PC-3 (cell line): ENCODE measurements around the gene SH3PXD2B. TPM values are rescaled to one million over a fixed set of nuclear protein-coding genes. Genes with fewer than 3 reads are reported as not detected.

Source experiments
- ATAC-seq: fragments of 200-7000 bp; cut with Tn5 transposase; 2 replicates; pipeline ENCODE4 v1.9.1; 2020; ENCODE audit warnings: mild to moderate bottlenecking, moderate library complexity
- BruUV-seq: library from RNA; stranded (reverse); fragments of 400-500 nt; replicated peaks from 2 replicates; lab custom pipeline; 2021; lab: Mats Ljungman, UMichigan
- CTCF ChIA-PET: fragments of 300-600 bp; sonication (Branson Sonifier 250); formaldehyde crosslinking; loops from one replicate; lab custom pipeline; 2022; ENCODE audit warnings: antibody characterized with exemption; lab: Charles Lee
- POLR2A ChIA-PET: fragments of 300-600 bp; sonication (Branson Sonifier 250); formaldehyde crosslinking; loops from one replicate; lab custom pipeline; 2022; ENCODE audit warnings: antibody characterized with exemption; ENCODE audit not compliant: unreplicated experiment; lab: Charles Lee
- DNase-seq: peaks from one replicate; pipeline ENCODE4 v3.0.0-alpha.2; 2015
- H2AFZ ChIP-seq: fragments of 300-600 bp; sonication (generic); 2 replicates; pipeline ENCODE4 v1.6.0; 2016; ENCODE audit warnings: antibody characterized with exemption, low read length
- H3F3A ChIP-seq: fragments of 300-600 bp; sonication (generic); one replicate; pipeline ENCODE4 v1.6.0; 2017; ENCODE audit warnings: antibody characterized with exemption, low read length, control low read depth, mild to moderate bottlenecking; ENCODE audit not compliant: unreplicated experiment
- H3K27ac ChIP-seq: fragments of 300-600 bp; sonication (generic); 2 replicates; pipeline ENCODE4 v1.5.1; 2016; ENCODE audit warnings: mild to moderate bottlenecking, low read length
- H3K27me3 ChIP-seq: fragments of 300-600 bp; sonication (generic); 2 replicates; pipeline ENCODE4 v1.6.1; 2016; ENCODE audit warnings: low read length, mixed read lengths
- H3K36me3 ChIP-seq: fragments of 300-600 bp; sonication (generic); 2 replicates; pipeline ENCODE4 v1.6.1; 2016; ENCODE audit warnings: low read depth, mixed run types, low read length, mixed read lengths
- H3K4me1 ChIP-seq: fragments of 300-600 bp; sonication (generic); 2 replicates; pipeline ENCODE4 v1.5.1; 2016; ENCODE audit warnings: low read length; ENCODE audit not compliant: insufficient read depth
- H3K4me2 ChIP-seq: fragments of 300-600 bp; sonication (generic); 2 replicates; pipeline ENCODE4 v1.6.0; 2016; ENCODE audit warnings: low read length
- H3K4me3 ChIP-seq: fragments of 300-600 bp; sonication (generic); 2 replicates; pipeline ENCODE4 v1.5.1; 2016; ENCODE audit warnings: mild to moderate bottlenecking, low read length, mixed read lengths
- H3K79me2 ChIP-seq: fragments of 300-600 bp; sonication (generic); 2 replicates; pipeline ENCODE4 v1.6.1; 2017; ENCODE audit warnings: low read length, mixed read lengths
- H3K9ac ChIP-seq: fragments of 300-600 bp; sonication (generic); 2 replicates; pipeline ENCODE4 v1.6.0; 2016; ENCODE audit warnings: mild to moderate bottlenecking, low read length
- H3K9me2 ChIP-seq: fragments of 300-600 bp; sonication (generic); replicated peaks from 2 replicates; pipeline ENCODE4 v1.6.1; 2016; ENCODE audit warnings: mixed run types, low read length, mixed read lengths
- H3K9me3 ChIP-seq: fragments of 300-600 bp; sonication (generic); 2 replicates; pipeline ENCODE4 v1.6.1; 2016; ENCODE audit warnings: low read length, mixed read lengths
- H4K20me1 ChIP-seq: fragments of 300-600 bp; sonication (generic); 2 replicates; pipeline ENCODE4 v1.6.1; 2016; ENCODE audit warnings: low read length, mixed read lengths
- CTCF ChIP-seq: fragments of 300-600 bp; sonication (generic); conservative IDR thresholded peaks from 2 replicates; pipeline ENCODE4 v1.5.1; 2017; ENCODE audit warnings: antibody characterized with exemption, low read depth, mild to moderate bottlenecking, low read length
- EZH2 ChIP-seq: fragments of 300-600 bp; sonication (generic); IDR thresholded peaks from one replicate; pipeline ENCODE4 v1.6.1; 2017; ENCODE audit warnings: antibody characterized with exemption, mild to moderate bottlenecking, low read length; ENCODE audit not compliant: unreplicated experiment
- EZH2phosphoT487 ChIP-seq: fragments of 300-600 bp; sonication (generic); IDR thresholded peaks from 2 replicates; pipeline ENCODE4 v1.6.1; 2018; ENCODE audit warnings: mild to moderate bottlenecking, antibody characterized with exemption, low read length, borderline replicate concordance
- intact Hi-C: fragments of 100-400 bp; cut with micrococcal nuclease; formaldehyde crosslinking; loops from 2 replicates; pipeline ENCODE4 v1.9.0; 2023
- total RNA-seq: library from RNA; depleted of rRNA; stranded (reverse); fragments of >200 nt; gene quantifications from 2 replicates; pipeline ENCODE4 v1.2.3, GENCODE V29; 2014

Gene SH3PXD2B
- total RNA-seq, 1 experiment from 2014 or later: 9.8 TPM

GRCh38 chr5:172311026-172311425, 143.3 kb downstream of the SH3PXD2B start:
- Histone ChIP-seq H2AFZ (no peak overlapping the region), H3K4me2 (no peak overlapping the region), H3K9me2 (no peaks in the 10 kb centered on the region), H3K9ac (no peak overlapping the region), H3K4me1 (peaks cover 23% of the 10 kb centered on the region), H3F3A (no peaks in the 10 kb centered on the region), H3K9me3 (no peaks in the 10 kb centered on the region), H3K4me3 (no peak overlapping the region), H3K27ac (no peak overlapping the region), H3K79me2 (no peaks in the 10 kb centered on the region), H3K36me3 (no peaks in the 10 kb centered on the region), H4K20me1 (no peaks in the 10 kb centered on the region), H3K27me3 (no peaks in the 10 kb centered on the region)
- POLR2A ChIA-PET: no interaction called here
- no peak for TF ChIP-seq EZH2
- TF ChIP-seq EZH2phosphoT487: no peak
- no TSS peak for BruUV-seq
- intact Hi-C loops: no loop called here
- CTCF ChIA-PET: no interaction called here
- ATAC-seq (no peak), DNase-seq (no peak)

- TF ChIP-seq EZH2phosphoT487 (no peak), CTCF (no peak), EZH2 (no peak)
- no peaks in the 10 kb centered on the region for H3K9me3 ChIP-seq
- ChIA-PET POLR2A (no interaction called here), CTCF (no interaction called here)
- no peak overlapping the region for H3K27ac ChIP-seq
- H3K4me1 ChIP-seq: 0 out of 2 replicates have a peak, but pooled peaks cover under 1% of the 10 kb centered on the region
- no TSS peak for BruUV-seq
- no peak overlapping the region for H3K9ac ChIP-seq
- H3K9me2 ChIP-seq: no peaks in the 10 kb centered on the region
- H3K79me2 ChIP-seq: no peaks in the 10 kb centered on the region
- intact Hi-C loops: no loop called here
- no peak overlapping the region for H3K4me2 ChIP-seq
- no peak overlapping the region for H2AFZ ChIP-seq
- no peak overlapping the region for H3K4me3 ChIP-seq
- no peak for DNase-seq
- ATAC-seq: no peak
- H3K27me3 ChIP-seq: no peaks in the 10 kb centered on the region
- H4K20me1 ChIP-seq: no peaks in the 10 kb centered on the region
- no peaks in the 10 kb centered on the region for H3K36me3 ChIP-seq
- no peaks in the 10 kb centered on the region for H3F3A ChIP-seq
These were observed 148.9 kb downstream of the SH3PXD2B start for GRCh38 chr5:172305380-172305779.

GRCh38 chr5:172303572-172304335, 150.6 kb downstream of the SH3PXD2B start:
- ChIA-PET CTCF (no interaction called here), POLR2A (interaction anchor here (0.6 kb wide), 2 partner anchors 79 to 511 kb away, joined by 5 to 6 read pairs; no protein-coding TSS in a partner anchor)
- ATAC-seq (no peak), DNase-seq (peak; percentile 22)
- Histone ChIP-seq H3K4me3 (no peak overlapping the region), H3K36me3 (no peaks in the 10 kb centered on the region), H3K9ac (no peak overlapping the region), H4K20me1 (no peaks in the 10 kb centered on the region), H3K4me2 (no peak overlapping the region), H3F3A (no peaks in the 10 kb centered on the region), H3K79me2 (no peaks in the 10 kb centered on the region), H2AFZ (no peak overlapping the region), H3K9me2 (no peaks in the 10 kb centered on the region), H3K4me1 (peaks cover 9% of the 10 kb centered on the region), H3K27ac (no peak overlapping the region), H3K9me3 (no peaks in the 10 kb centered on the region), H3K27me3 (no peaks in the 10 kb centered on the region)
- no TSS peak for BruUV-seq
- TF ChIP-seq EZH2 (no peak), EZH2phosphoT487 (no peak), CTCF (no peak)
- intact Hi-C loops: no loop called here
